OCI-LY1 (cell line): ENCODE results near the gene RPEL1.

Source experiments
- H2AFZ ChIP-seq: fragments of 200-600 bp; sonication (generic), shearing (Covaris generic); 2 replicates; pipeline ENCODE4 v1.6.0; 2014; ENCODE audit warnings: antibody characterized with exemption, mild to moderate bottlenecking, low read length
- H3F3A ChIP-seq: fragments of 200-600 bp; sonication (generic), shearing (Covaris generic); 2 replicates; pipeline ENCODE4 v1.6.0; 2014; ENCODE audit warnings: mild to moderate bottlenecking, antibody characterized with exemption, low read length, moderate library complexity; ENCODE audit not compliant: insufficient read depth
- H3K27ac ChIP-seq: fragments of 200-600 bp; sonication (generic); 2 replicates; pipeline ENCODE4 v1.5.1; 2014; ENCODE audit warnings: low read length, mixed run types, mild to moderate bottlenecking, low read depth; ENCODE audit not compliant: poor library complexity, severe bottlenecking
- H3K27me3 ChIP-seq: fragments of 200-600 bp; sonication (generic); 2 replicates; pipeline ENCODE4 v1.6.0; 2014; ENCODE audit warnings: antibody characterized with exemption, mild to moderate bottlenecking, low read length, moderate library complexity; ENCODE audit not compliant: insufficient read depth
- H3K36me3 ChIP-seq: fragments of 200-600 bp; sonication (generic); 2 replicates; pipeline ENCODE4 v1.6.1; 2014; ENCODE audit warnings: mild to moderate bottlenecking, antibody characterized with exemption, low read length, moderate library complexity, mixed read lengths; ENCODE audit not compliant: insufficient read depth
- H3K4me1 ChIP-seq: fragments of 200-600 bp; sonication (generic); 2 replicates; pipeline ENCODE4 v1.5.1; 2014; ENCODE audit warnings: mild to moderate bottlenecking, low read length, moderate library complexity; ENCODE audit not compliant: insufficient read depth, severe bottlenecking
- H3K4me2 ChIP-seq: fragments of 200-600 bp; sonication (generic), shearing (Covaris generic); 2 replicates; pipeline ENCODE4 v1.6.1; 2014; ENCODE audit warnings: low read length
- H3K4me3 ChIP-seq: fragments of 200-600 bp; sonication (generic); 2 replicates; pipeline ENCODE4 v1.5.1; 2014; ENCODE audit warnings: low read length, low read depth, mild to moderate bottlenecking, mixed read lengths; ENCODE audit not compliant: poor library complexity, severe bottlenecking
- H3K79me2 ChIP-seq: fragments of 200-600 bp; shearing (Covaris generic); 2 replicates; pipeline ENCODE4 v1.6.1; 2016; ENCODE audit warnings: mixed run types, low read length, mixed read lengths; ENCODE audit not compliant: insufficient read depth
- H3K9ac ChIP-seq: fragments of 200-600 bp; sonication (generic), shearing (Covaris generic); 2 replicates; pipeline ENCODE4 v1.6.1; 2014; ENCODE audit warnings: mild to moderate bottlenecking, low read length, mixed read lengths
- H3K9me2 ChIP-seq: fragments of 200-600 bp; sonication (generic), shearing (Covaris generic); 2 replicates; pipeline ENCODE4 v1.6.1; 2014; ENCODE audit warnings: low read depth, mild to moderate bottlenecking, low read length, mixed read lengths
- H3K9me3 ChIP-seq: fragments of 200-600 bp; shearing (Covaris generic); 2 replicates; pipeline ENCODE4 v1.6.1; 2014; ENCODE audit warnings: low read length, mixed read lengths
- H4K20me1 ChIP-seq: fragments of 200-600 bp; sonication (generic), shearing (Covaris generic); 2 replicates; pipeline ENCODE4 v1.6.0; 2016; ENCODE audit warnings: mild to moderate bottlenecking, low read length; ENCODE audit not compliant: insufficient read depth
- EZH2 ChIP-seq: fragments of 200-600 bp; sonication (generic), shearing (Covaris generic); IDR thresholded peaks from 2 replicates; pipeline ENCODE4 v1.8.0; 2017; ENCODE audit warnings: borderline replicate concordance, mixed run types, mild to moderate bottlenecking, antibody characterized with exemption, low read length, moderate library complexity, mixed read lengths
- TF ChIP-seq, protein P1 (sequence below): fragments of 200-600 bp; sonication (generic), shearing (Covaris generic); IDR thresholded peaks from 2 replicates; pipeline ENCODE4 v1.5.1; 2017; ENCODE audit warnings: mild to moderate bottlenecking, antibody characterized with exemption, low read length, moderate library complexity, mixed read lengths

RPEL1 gene

DNA sequence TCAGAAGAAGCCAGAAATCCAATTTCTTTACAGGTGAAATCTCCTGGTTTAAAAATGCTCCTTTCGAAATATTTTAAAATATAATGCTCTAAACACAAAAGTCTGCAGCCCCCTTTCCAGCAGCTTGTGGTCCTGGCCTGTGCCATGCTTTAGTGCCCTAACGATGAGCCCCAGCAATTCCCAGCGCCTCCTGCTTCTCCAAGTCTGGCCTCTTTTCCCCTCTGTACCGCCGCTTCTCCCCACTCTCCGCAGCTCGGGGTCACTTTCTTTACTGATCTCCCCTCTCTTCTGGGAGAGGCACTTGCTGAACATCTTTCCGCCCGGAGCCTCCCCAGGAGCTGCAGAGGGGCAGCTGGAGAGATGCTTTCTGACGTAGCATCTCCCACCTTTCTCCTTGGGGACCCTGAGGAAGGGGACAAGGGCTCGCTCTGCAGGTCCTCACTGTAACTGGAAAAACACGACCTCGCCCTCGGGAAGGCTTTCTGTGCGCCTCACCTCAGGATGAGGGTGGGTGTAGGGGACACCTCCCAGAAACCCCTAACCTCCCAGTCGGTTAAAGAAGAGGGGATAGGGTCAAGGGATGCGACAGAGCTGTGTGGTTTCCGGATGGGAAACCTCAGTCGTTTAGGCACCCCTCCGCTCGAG, 30.7 kb downstream of the RPEL1 start:
- Histone ChIP-seq H3K4me2 (no peak overlapping the region), H3K27me3 (no peaks in the 10 kb centered on the region), H3K27ac (no peak overlapping the region), H3K79me2 (no peaks in the 10 kb centered on the region), H3K4me1 (no peaks in the 10 kb centered on the region), H3K9me3 (no peaks in the 10 kb centered on the region), H2AFZ (no peak overlapping the region), H3K4me3 (no peak overlapping the region), H3F3A (no peaks in the 10 kb centered on the region), H3K36me3 (no peaks in the 10 kb centered on the region), H4K20me1 (no peaks in the 10 kb centered on the region), H3K9ac (no peak overlapping the region), H3K9me2 (no peaks in the 10 kb centered on the region)
- TF ChIP-seq EZH2, result no peak
- TF ChIP-seq, protein P1, sequence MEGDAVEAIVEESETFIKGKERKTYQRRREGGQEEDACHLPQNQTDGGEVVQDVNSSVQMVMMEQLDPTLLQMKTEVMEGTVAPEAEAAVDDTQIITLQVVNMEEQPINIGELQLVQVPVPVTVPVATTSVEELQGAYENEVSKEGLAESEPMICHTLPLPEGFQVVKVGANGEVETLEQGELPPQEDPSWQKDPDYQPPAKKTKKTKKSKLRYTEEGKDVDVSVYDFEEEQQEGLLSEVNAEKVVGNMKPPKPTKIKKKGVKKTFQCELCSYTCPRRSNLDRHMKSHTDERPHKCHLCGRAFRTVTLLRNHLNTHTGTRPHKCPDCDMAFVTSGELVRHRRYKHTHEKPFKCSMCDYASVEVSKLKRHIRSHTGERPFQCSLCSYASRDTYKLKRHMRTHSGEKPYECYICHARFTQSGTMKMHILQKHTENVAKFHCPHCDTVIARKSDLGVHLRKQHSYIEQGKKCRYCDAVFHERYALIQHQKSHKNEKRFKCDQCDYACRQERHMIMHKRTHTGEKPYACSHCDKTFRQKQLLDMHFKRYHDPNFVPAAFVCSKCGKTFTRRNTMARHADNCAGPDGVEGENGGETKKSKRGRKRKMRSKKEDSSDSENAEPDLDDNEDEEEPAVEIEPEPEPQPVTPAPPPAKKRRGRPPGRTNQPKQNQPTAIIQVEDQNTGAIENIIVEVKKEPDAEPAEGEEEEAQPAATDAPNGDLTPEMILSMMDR, result no peak

DNA sequence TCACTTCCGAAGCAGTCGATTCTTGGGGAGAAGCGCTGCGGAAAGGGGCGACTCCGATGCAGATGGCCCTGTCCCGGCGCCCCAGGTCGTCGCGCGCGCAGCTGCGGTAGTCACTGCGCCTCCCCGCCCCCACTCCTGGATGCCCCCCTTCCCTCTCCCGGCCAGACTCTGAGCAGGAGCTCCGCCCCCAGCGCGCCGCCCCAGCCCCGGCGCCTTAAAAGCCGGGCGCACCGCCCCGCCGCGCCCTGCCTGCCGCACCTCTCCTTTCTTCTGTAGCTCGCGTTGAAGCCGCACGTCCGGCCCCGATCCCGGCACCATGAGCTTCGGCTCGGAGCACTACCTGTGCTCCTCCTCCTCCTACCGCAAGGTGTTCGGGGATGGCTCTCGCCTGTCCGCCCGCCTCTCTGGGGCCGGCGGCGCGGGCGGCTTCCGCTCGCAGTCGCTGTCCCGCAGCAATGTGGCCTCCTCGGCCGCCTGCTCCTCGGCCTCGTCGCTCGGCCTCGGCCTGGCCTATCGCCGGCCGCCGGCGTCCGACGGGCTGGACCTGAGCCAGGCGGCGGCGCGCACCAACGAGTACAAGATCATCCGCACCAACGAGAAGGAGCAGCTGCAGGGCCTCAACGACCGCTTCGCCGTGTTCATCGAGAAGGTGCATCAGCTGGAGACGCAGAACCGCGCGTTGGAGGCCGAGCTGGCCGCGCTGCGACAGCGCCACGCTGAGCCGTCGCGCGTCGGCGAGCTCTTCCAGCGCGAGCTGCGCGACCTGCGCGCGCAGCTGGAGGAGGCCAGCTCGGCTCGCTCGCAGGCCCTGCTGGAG, 31.4 kb downstream of the RPEL1 start, which contains the start of gene INA:
Gene INA (plus strand): TSS at position 243 of the 817 bp plus-strand sequence. CDS start 74 bp downstream, at position 317.
- H3K9ac ChIP-seq, result no peak within 1 kb of the TSS
- no peak within 1 kb of the TSS for H2AFZ ChIP-seq
- H3K27me3 ChIP-seq, result no peaks in the 10 kb centered on the region
- no peaks in the 10 kb centered on the region for H3K4me1 ChIP-seq
- H3K9me2 ChIP-seq, result no peaks in the 10 kb centered on the region
- H3K27ac ChIP-seq, result no peak within 1 kb of the TSS
- no peaks in the 10 kb centered on the region for H4K20me1 ChIP-seq
- no peaks in the 10 kb centered on the region for H3K79me2 ChIP-seq
- no peaks in the 10 kb centered on the region for H3K9me3 ChIP-seq
- H3F3A ChIP-seq, result no peaks in the 10 kb centered on the region
- no peaks in the 10 kb centered on the region for H3K36me3 ChIP-seq
- H3K4me2 ChIP-seq, result no peak within 1 kb of the TSS
- H3K4me3 ChIP-seq, result no peak within 1 kb of the TSS
- TF ChIP-seq, protein P1, result no peak
- TF ChIP-seq EZH2, result no peak

DNA sequence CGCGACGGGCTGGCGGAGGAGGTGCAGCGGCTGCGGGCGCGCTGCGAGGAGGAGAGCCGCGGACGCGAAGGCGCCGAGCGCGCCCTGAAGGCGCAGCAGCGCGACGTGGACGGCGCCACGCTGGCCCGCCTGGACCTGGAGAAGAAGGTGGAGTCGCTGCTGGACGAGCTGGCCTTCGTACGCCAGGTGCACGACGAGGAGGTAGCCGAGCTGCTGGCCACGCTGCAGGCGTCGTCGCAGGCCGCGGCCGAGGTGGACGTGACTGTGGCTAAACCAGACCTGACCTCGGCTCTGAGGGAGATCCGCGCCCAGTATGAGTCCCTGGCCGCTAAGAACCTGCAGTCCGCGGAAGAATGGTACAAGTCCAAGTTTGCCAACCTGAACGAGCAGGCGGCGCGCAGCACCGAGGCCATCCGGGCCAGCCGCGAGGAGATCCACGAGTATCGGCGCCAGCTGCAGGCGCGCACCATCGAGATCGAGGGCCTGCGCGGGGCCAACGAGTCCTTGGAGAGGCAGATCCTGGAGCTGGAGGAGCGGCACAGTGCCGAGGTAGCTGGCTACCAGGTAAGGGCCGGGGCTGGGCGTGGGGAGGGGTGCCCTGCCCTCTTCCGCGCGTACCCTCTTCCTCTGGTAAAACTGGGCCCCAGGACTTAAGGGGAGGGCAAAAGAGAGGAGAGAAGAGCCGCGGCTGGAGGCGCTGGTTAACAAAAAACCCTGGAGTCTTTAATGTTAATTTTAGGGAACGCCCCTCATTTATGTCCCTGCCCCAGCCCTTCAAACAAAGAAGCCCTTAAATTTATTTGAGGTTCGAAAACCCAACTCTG, 32.2 kb downstream of the RPEL1 start:
- no peaks in the 10 kb centered on the region for H3F3A ChIP-seq
- no peak overlapping the region for H3K27ac ChIP-seq
- no peaks in the 10 kb centered on the region for H3K9me2 ChIP-seq
- H4K20me1 ChIP-seq, result no peaks in the 10 kb centered on the region
- no peaks in the 10 kb centered on the region for H3K27me3 ChIP-seq
- no peak overlapping the region for H3K4me2 ChIP-seq
- H3K36me3 ChIP-seq, result no peaks in the 10 kb centered on the region
- no peaks in the 10 kb centered on the region for H3K4me1 ChIP-seq
- H3K9ac ChIP-seq, result no peak overlapping the region
- no peak overlapping the region for H2AFZ ChIP-seq
- no peak overlapping the region for H3K4me3 ChIP-seq
- TF ChIP-seq EZH2, result no peak
- TF ChIP-seq, protein P1, result no peak
- H3K79me2 ChIP-seq, result no peaks in the 10 kb centered on the region
- no peaks in the 10 kb centered on the region for H3K9me3 ChIP-seq
